ENCODE data around the gene RFX1.
"Not testable (repeated sequence)": the region's sequence is repeated elsewhere in the genome, so short reads cannot be mapped to it uniquely, and the experiment has no call there.

The RFX1 gene

GRCh38 chr19:13932911-13933393, 73.2 kb downstream of the RFX1 start:
- DNase-seq, result no peak

- DNase-seq, result no peak
These were observed 73.9 kb downstream of the RFX1 start for GRCh38 chr19:13932149-13932637.

GRCh38 chr19:13931391-13932148, 74.5 kb downstream of the RFX1 start:
- DNase-seq, result no peak

- DNase-seq, result no peak
These were observed 75.7 kb downstream of the RFX1 start for GRCh38 chr19:13930402-13930801.

GRCh38 chr19:13929956-13930355, 76.2 kb downstream of the RFX1 start:
- DNase-seq, result no peak

- DNase-seq, result no peak
These were observed 76.8 kb downstream of the RFX1 start for GRCh38 chr19:13929340-13929739.

GRCh38 chr19:13926715-13927114, 79.4 kb downstream of the RFX1 start:
- DNase-seq, result no peak

- no peak for DNase-seq
These were observed 80.1 kb downstream of the RFX1 start for GRCh38 chr19:13926010-13926409.

GRCh38 chr19:13923194-13923987, 82.7 kb downstream of the RFX1 start:
- DNase-seq, result no peak

- not testable (repeated sequence) for DNase-seq
These were observed 84.0 kb downstream of the RFX1 start for GRCh38 chr19:13922118-13922517.

- DNase-seq, result peak; percentile 96
These were observed 85.0 kb downstream of the RFX1 start for GRCh38 chr19:13920940-13921747.

- no peak for DNase-seq
These were observed 85.6 kb downstream of the RFX1 start for GRCh38 chr19:13920524-13920923.

GRCh38 chr19:13918726-13919411, 87.3 kb downstream of the RFX1 start:
- DNase-seq, result no peak

- no peak for DNase-seq
These were observed 88.2 kb downstream of the RFX1 start for GRCh38 chr19:13917888-13918406.

- no peak for DNase-seq
These were observed 91.3 kb downstream of the RFX1 start for GRCh38 chr19:13914777-13915176.

- no peak for DNase-seq
These were observed 92.8 kb downstream of the RFX1 start for GRCh38 chr19:13913352-13913751.

Data from OCI-M1 (cell line).